ENCODE measurements around the gene ZNF385A. TPM values are rescaled to one million over a fixed set of nuclear protein-coding genes. Genes with fewer than 3 reads are reported as not detected.

Gene ZNF385A
- total and polyA plus RNA-seq, 2 of the 4 experiments (the other 2 are of a cell fraction) = 0.36 to 2.5 TPM

GRCh38 chr12:54372113-54372806 lies 12.3 kb downstream of the ZNF385A start:
- no peak overlapping the region for H2AK9ac ChIP-seq (replicated peaks; ENCODE audit: low read depth, low read length, poor library complexity)
- no peak overlapping the region for H4K91ac ChIP-seq (ENCODE audit: insufficient read depth, low read depth, low read length)
- in situ Hi-C loops (cut with MboI; ENCODE audit: low sequenced_read_pairs) (loop anchor here (10.0 kb wide), 1 partner anchor 377 kb away; no protein-coding TSS in a partner anchor), intact Hi-C loops (cut with micrococcal nuclease) (no loop called here), dilution Hi-C loops (cut with HindIII; ENCODE audit: low sequenced_read_pairs, unreplicated experiment) (no loop called here)
- H2BK5ac ChIP-seq (ENCODE audit: low read depth, low read length, poor library complexity, severe bottlenecking) = no peak overlapping the region
- H2BK120ac ChIP-seq (ENCODE audit: low read depth, low read length) = no peak overlapping the region
- no peak overlapping the region for H3K4ac ChIP-seq (ENCODE audit: low read depth, low read length)
- H3K18ac ChIP-seq (ENCODE audit: low read depth, low read length) = no peak overlapping the region
- no peak overlapping the region for H3K23ac ChIP-seq (ENCODE audit: low read depth, low read length)
- H4K5ac ChIP-seq (ENCODE audit: low read depth, low read length) = no peak overlapping the region
- H2BK20ac ChIP-seq (ENCODE audit: low read depth, low read length) = no peak overlapping the region
- H3K9me3 ChIP-seq (ENCODE audit: control insufficient read depth, insufficient read depth, low read length) = no peaks in the 10 kb centered on the region
- no peak overlapping the region for H3K4me2 ChIP-seq (ENCODE audit: low read depth, low read length)
- no peaks in the 10 kb centered on the region; the same call in 1 of the 2 replicates for H3K9me1 ChIP-seq (ENCODE audit: insufficient read depth, low read length)
- H3K27ac ChIP-seq (ENCODE audit: insufficient read depth, low read length) = no peak overlapping the region
- no TSS peak for BruUV-seq (replicated peaks)
- no peak overlapping the region for H4K8ac ChIP-seq (ENCODE audit: low read depth in 2 of 2, low read length in 2 of 2)
- no peak for TF ChIP-seq MAZ (IDR thresholded peaks at IDR 0.05; ENCODE audit: borderline replicate concordance, low read depth, low read length)
- no peak for TF ChIP-seq USF2 (IDR thresholded peaks at IDR 0.05; ENCODE audit: low read depth, low read length)
- TF ChIP-seq RCOR1 (IDR thresholded peaks at IDR 0.05; ENCODE audit: insufficient replicate concordance, low read length) = no peak
- no peak for TF ChIP-seq MXI1 (IDR thresholded peaks at IDR 0.05; ENCODE audit: borderline replicate concordance, low read depth, low read length)
- no peak for TF ChIP-seq SMC3 (IDR thresholded peaks at IDR 0.05; ENCODE audit: low read depth, low read length)
- TF ChIP-seq RFX5 (IDR thresholded peaks at IDR 0.05; ENCODE audit: low read depth, low read length) = no peak
- no peak for TF ChIP-seq POLR2A (IDR thresholded peaks at IDR 0.05; ENCODE audit: low read depth, low read length)
- no peak for TF ChIP-seq CHD1 (IDR thresholded peaks at IDR 0.05; ENCODE audit: low read depth, low read length)
- no peak for TF ChIP-seq FOS (IDR thresholded peaks at IDR 0.05; ENCODE audit: low read depth, low read length)
- TF ChIP-seq CTCF (conservative IDR thresholded peaks at IDR 0.05; ENCODE audit: low read depth, low read length) = no peak
- ATAC-seq (ENCODE audit: low read depth) = no peak
- H3K36me3 ChIP-seq (ENCODE audit: control insufficient read depth, insufficient read depth, low read length) = peaks cover 1% of the 10 kb centered on the region; the same call in 1 of the 2 replicates
- no peaks in the 10 kb centered on the region for H3K79me1 ChIP-seq (ENCODE audit: low read depth in 1 of 2, low read length in 2 of 2)
- no peak overlapping the region for H3K4me3 ChIP-seq (ENCODE audit: insufficient read depth, low read depth, low read length)
- H2AK5ac ChIP-seq (ENCODE audit: low read depth, low read length) = no peak overlapping the region
- no peaks in the 10 kb centered on the region for H4K20me1 ChIP-seq (ENCODE audit: insufficient read depth, low read length)
- H3K9ac ChIP-seq (ENCODE audit: low read depth, low read length) = no peak overlapping the region
- ChIA-PET POLR2A (ENCODE audit: unreplicated experiment) (no interaction called here), CTCF (no interaction called here)
- no peaks in the 10 kb centered on the region for H3K27me3 ChIP-seq (ENCODE audit: control insufficient read depth, insufficient read depth, low read length)
- no peak overlapping the region for H2BK15ac ChIP-seq (ENCODE audit: low read depth, low read length)
- H2AFZ ChIP-seq (replicated peaks; ENCODE audit: low read length, poor library complexity) = peak overlapping the region; percentile 16
- H3K56ac ChIP-seq (ENCODE audit: extremely low read depth, insufficient read depth, low read length) = no peak overlapping the region
- peaks cover 10% of the 10 kb centered on the region; the same call in 1 of the 2 replicates for H3K4me1 ChIP-seq (ENCODE audit: control insufficient read depth, insufficient read depth, low read length)
- H3K14ac ChIP-seq (replicated peaks; ENCODE audit: low read depth, low read length) = no peak overlapping the region
- WGBS, 2 experiments (ENCODE audit: extremely low coverage in 2 of 2, insufficient read length in 1 of 2) = no CpG with 5 or more reads among the region's 8 CpGs
- DNase-seq = no peak
